Fibroblast of pulmonary artery (primary cell): ENCODE data around the gene GPR142.
A peak's percentile ranks its signal among the peaks of the same experiment; 100 is the strongest.
"Not testable (repeated sequence)": the region's sequence is repeated elsewhere in the genome, so short reads cannot be mapped to it uniquely, and the experiment has no call there.

ENCODE experiments used
- DNase-seq: peaks from one replicate; pipeline ENCODE4 v3.0.0-alpha.2; 2010; ENCODE audit warnings: low read depth
- H3K4me3 ChIP-seq: replicated peaks from 2 replicates; pipeline ENCODE4 v1.5.1; 2011; ENCODE audit warnings: low read depth, mild to moderate bottlenecking, control low read depth, low read length, moderate library complexity
- TF ChIP-seq, protein P1 (sequence below): IDR thresholded peaks from 2 replicates; pipeline ENCODE4 v1.5.1; 2011; ENCODE audit warnings: mild to moderate bottlenecking, control low read depth, low read length, inconsistent platforms; ENCODE audit errors: missing control alignments

Gene GPR142

DNA sequence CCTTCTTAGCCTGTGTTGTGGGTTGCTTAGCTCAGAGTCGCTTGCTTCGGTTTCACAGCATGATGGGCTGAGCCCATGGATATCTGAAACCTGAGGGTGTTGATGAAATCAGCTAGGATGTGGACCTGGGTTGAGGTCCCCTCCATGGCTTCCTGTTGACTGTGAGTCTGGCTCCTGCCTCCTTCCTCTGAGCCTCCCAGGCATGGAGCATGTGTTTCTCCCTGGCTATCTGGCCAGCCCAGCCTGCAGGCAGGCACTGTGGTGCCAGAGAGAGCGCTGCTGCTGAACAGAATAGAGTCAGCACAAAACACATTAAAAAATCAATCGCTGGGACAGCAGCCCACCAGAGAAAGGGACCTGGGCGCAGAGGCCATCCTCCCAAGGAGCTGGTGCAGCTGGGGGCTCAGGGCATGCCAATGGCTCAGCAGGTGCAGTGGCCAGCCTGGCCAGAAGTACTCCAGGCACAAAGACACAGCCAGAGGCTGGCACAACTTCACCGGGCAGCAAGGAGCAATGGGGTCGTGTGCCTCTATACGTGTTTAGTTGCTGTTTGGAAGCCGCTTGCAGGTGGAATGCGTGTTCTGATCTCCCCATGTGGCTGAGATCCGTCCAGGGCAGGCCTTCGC lies 36.3 kb downstream of the GPR142 start:
- no peak for DNase-seq
- no peak overlapping the region for H3K4me3 ChIP-seq
- TF ChIP-seq, protein P1, sequence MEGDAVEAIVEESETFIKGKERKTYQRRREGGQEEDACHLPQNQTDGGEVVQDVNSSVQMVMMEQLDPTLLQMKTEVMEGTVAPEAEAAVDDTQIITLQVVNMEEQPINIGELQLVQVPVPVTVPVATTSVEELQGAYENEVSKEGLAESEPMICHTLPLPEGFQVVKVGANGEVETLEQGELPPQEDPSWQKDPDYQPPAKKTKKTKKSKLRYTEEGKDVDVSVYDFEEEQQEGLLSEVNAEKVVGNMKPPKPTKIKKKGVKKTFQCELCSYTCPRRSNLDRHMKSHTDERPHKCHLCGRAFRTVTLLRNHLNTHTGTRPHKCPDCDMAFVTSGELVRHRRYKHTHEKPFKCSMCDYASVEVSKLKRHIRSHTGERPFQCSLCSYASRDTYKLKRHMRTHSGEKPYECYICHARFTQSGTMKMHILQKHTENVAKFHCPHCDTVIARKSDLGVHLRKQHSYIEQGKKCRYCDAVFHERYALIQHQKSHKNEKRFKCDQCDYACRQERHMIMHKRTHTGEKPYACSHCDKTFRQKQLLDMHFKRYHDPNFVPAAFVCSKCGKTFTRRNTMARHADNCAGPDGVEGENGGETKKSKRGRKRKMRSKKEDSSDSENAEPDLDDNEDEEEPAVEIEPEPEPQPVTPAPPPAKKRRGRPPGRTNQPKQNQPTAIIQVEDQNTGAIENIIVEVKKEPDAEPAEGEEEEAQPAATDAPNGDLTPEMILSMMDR, result no peak

GRCh38 chr17:74404218-74404617 lies 36.9 kb downstream of the GPR142 start:
- H3K4me3 ChIP-seq, result no peak overlapping the region
- no peak for DNase-seq
- TF ChIP-seq, protein P1, result no peak

DNA sequence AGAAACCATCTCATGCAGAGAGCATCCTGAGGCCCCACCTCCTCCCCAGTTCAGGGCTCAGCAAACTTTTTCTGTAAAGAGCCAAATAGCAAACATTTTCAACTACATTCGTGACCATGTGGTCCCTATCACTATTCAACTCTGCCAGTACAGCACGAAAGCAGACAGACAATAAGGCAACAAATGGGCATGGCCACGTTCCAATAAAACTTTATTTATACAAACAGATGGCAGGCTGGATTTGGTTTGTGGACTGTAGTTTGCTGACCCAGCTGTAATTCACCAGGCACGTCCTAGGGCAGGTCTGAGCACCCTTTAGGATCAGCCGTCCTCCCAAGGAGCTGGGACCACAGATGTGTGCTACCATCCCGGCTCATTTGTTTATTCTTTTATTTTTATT lies 37.5 kb downstream of the GPR142 start:
- H3K4me3 ChIP-seq, result no peak overlapping the region
- TF ChIP-seq, protein P1, result no peak
- no peak for DNase-seq

- not testable (repeated sequence) for DNase-seq, H3K4me3 ChIP-seq
These were observed 38.0 kb downstream of the GPR142 start for GRCh38 chr17:74405311-74405710.

- H3K4me3 ChIP-seq, result no peak overlapping the region
- no peak for DNase-seq
- TF ChIP-seq, protein P1, result no peak
These were observed 40.1 kb downstream of the GPR142 start for GRCh38 chr17:74407384-74407783.

DNA sequence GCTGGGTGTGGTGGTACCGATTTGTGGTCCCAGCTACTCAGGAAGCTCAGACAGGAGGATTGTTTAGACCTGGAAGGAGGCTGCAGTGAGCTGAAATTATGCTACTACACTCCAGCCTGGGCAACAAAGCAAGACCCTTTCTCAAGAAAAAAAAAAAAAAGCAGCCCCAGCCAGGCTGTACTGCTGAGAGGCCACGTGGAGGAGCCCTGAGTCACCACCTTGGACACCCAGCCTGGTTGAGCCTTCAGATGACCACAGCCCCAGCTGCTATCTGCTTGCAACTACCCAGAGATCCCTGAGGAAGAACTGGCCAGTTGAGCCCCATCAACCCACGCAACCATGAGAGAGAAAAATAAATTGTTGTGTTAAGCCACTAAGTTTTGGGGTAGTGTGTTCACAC lies 41.0 kb downstream of the GPR142 start:
- TF ChIP-seq, protein P1, result peak; percentile 15
- peak; percentile 61 for DNase-seq
- no peak overlapping the region for H3K4me3 ChIP-seq

DNA sequence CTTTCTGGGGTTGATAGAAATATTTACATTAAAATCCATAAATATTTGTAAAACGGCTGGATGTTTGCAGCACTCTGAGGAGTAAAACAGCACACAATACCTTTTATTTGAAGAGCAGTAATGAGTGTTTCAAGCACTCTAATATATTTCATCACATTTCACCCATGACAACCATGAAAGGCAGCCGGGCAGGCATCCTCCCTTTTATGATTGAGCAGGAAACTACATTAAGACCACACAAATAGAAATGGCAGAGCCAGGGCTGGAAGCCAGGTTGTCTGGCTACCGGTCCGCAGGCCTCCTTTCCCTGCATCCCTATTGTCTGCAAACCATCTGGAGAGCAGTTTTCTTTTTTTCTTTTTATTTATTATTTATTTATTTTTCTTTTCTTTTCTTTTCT lies 41.5 kb downstream of the GPR142 start:
- no peak overlapping the region for H3K4me3 ChIP-seq
- no peak for DNase-seq
- TF ChIP-seq, protein P1, result no peak
